NCI-H2081 (cell line): ENCODE results near the gene DDAH2.
A peak's percentile ranks its signal among the peaks of the same experiment; 100 is the strongest.

ENCODE experiments used
- DNase-seq, 2 experiments: peaks; one replicate each; lab custom pipeline; 2025; lab: John Stamatoyannopoulos, UW

The DDAH2 gene

GRCh38 chr6:31728767-31729514 lies at the start of gene DDAH2:
DDAH2 (minus strand) TSS chr6:31729299; CDS start chr6:31729161, 138 bp downstream.
- no peak for DNase-seq

GRCh38 chr6:31778193-31778592 lies 49.1 kb upstream of the DDAH2 start:
- no peak for DNase-seq

DNA sequence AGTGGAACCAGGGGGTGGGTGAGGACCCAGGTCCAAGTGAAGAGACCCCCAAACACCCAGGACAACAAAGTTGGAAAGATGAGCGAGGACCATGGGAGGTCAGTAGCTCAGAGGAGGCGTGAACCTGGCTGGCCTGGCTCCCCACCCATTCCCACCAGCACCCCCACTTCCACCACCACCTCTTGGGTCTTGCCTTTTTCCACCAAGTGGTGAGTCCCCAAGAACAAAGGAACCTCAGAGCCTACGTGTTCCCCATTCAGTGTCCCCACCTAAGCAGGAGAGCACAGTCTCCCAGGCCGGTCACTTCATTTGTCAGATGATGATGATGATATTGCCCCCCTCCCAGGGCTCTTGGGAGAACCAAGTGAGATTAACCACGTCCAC lies 48.6 kb upstream of the DDAH2 start:
- no peak for DNase-seq

DNA sequence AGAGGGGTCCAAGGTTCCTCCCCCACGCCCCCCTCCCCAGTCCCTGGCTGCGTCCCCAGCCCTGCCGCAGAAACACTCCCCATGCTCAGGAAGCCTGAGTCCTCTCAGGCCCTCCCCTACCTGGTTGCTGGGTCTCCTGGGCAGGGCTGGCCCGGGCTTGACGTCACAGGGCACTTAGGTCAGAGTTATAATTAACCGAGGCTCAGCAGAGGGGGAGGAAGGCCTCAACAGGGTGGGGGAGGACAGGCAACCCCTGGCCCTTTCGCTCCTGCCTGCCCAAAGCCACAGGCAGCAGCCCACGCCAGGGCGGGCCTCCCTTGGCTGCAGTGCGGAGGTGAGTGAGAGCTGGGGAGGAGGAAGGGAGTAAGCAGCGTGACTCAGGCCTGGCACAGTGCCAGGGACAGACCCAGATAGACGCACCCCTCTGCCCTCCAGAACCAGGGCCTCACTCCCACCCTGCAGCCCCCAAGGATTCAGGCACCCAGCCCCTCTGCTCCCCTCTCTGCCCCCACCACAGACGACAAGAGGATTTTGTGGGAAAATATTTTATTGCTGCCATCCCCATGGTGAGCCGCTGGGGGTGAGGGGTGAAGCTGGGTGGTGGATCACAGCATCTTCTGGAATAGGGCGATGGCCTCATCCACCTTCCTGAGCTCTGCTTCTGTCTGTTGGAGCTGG lies 48.0 kb upstream of the DDAH2 start, which contains the start of gene VWA7:
Gene VWA7, minus strand, starts transcription at position 340 of the 678 bp plus-strand sequence. CDS start 549 bp downstream, outside the sequence.
- peak; percentile 37 to 40 for DNase-seq

GRCh38 chr6:31776485-31776988 lies 47.4 kb upstream of the DDAH2 start:
- no peak for DNase-seq

GRCh38 chr6:31775633-31776484 lies 46.8 kb upstream of the DDAH2 start:
- no peak for DNase-seq

- DNase-seq = no peak
Measured at GRCh38 chr6:31775184-31775583, 46.1 kb upstream of the DDAH2 start.

- DNase-seq = no peak
Measured at GRCh38 chr6:31771992-31772358, 42.9 kb upstream of the DDAH2 start.

DNA sequence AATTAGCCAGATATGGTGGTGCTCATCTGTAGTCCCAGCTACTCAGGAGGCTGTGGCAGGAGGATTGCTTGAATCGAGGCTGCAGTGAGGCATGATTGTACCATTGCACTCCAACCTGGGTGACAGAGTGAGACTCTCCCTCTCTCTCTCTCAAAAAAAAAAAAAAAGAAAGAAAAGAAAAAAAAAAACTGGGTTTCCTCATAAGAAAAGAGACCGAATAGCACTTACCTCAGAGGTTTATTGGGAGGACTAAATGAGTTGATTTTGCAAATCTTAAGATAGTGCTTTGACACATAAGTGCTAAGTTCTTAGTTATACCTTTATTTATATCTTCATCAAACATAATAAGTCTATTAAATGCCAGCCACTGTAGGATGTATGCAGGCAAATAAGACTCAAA lies 41.8 kb upstream of the DDAH2 start:
- DNase-seq = no peak

GRCh38 chr6:31769684-31770371 lies 40.7 kb upstream of the DDAH2 start:
- DNase-seq = peak; percentile 26 to 36

- DNase-seq = no peak
Measured at GRCh38 chr6:31768363-31769257, 39.5 kb upstream of the DDAH2 start.

DNA sequence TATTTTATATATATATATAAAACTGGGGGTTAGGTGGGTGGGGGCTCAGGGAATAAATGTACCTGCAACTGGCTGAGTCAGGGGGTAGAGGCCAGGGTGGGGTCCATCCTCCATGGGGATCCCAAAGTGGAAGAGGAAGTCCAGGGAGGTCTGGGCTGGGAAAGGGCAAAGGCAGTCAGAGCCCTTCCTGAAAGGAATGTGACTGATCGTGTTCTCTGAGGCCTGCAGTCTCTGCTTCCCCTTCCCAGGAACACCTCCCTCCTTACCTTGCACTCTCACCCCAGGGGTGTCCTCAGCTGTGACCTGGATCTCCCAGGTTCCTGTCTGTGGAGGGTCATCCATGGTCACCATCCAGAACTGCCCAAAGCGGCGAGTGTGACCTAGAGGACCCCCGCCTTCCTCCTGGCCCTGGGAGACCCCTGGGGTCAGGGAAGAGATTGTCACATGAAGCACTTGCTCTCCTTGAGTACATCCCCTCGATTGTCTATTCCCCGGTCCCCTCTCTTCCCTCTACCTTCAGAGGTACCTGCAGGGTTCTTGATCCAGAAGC lies 38.1 kb upstream of the DDAH2 start:
- DNase-seq = no peak

- no peak for DNase-seq
Measured at GRCh38 chr6:31765910-31766794, 37.1 kb upstream of the DDAH2 start.

- no peak for DNase-seq
Measured at GRCh38 chr6:31765559-31765909, 36.4 kb upstream of the DDAH2 start.

- DNase-seq = no peak
Measured at GRCh38 chr6:31764198-31764597, 35.1 kb upstream of the DDAH2 start.

DNA sequence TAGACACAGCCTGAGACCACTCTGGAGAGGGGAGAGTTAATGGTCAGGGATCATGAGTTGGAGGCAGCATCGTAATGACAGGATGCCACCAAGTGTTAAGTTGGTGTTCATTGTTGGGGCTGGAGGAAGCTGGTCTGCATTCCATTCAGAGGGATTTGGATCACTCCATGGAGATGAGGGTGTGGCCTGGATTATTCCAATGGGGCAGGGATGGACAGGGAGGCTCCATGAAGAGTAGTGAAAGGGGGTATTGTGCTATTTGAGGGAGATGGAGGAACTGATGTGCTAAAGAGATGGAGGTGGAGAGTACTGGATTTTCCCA lies 34.5 kb upstream of the DDAH2 start:
- no peak for DNase-seq

GRCh38 chr6:31762878-31763618 lies 33.9 kb upstream of the DDAH2 start:
- no peak for DNase-seq

DNA sequence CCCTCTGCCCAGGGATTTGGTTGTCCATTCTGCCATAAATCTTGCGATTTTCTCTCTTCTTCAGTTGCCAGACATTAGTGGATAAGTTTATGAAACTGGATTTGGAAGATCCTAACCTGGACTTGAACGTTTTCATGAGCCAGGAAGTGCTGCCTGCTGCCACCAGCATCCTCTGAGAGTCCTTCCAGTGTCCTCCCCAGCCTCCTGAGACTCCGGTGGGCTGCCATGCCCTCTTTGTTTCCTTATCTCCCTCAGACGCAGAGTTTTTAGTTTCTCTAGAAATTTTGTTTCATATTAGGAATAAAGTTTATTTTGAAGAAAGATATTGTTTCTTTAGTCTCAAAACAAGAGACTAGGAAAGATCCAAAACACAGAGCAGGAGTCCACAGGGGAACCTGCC lies 33.3 kb upstream of the DDAH2 start, which contains the start of gene SAPCD1:
Gene SAPCD1, plus strand, starts transcription at position 301 of the 400 bp plus-strand sequence. CDS start 399 bp downstream, outside the sequence.
- no peak for DNase-seq

DNA sequence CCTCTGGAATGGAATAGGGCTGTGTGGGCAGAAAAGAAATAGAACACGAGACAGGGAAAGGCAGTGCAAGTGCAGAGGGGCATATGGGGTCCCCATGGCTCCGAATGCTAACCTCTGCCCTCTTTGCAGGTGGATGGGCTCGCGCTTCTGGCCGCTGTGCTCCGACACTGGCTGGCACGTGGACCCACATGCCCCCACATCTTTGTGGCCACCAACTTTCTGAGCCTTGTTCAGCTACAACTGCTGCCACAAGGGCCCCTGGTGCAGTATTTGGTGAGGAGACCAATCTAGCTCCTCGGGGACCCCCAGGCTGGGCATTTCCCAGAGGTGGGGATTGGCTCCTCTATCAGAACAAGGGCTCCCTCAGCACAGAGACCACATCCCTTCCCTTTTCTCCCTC lies 32.2 kb upstream of the DDAH2 start:
- no peak for DNase-seq
